ENCODE results near the gene TTLL11. TPM values are rescaled to one million over a fixed set of nuclear protein-coding genes. Genes with fewer than 3 reads are reported as not detected.

TTLL11 gene
- total RNA-seq, 4 donors from 2014 or later: 7.2 to 12.1 (median 9.9) TPM

DNA sequence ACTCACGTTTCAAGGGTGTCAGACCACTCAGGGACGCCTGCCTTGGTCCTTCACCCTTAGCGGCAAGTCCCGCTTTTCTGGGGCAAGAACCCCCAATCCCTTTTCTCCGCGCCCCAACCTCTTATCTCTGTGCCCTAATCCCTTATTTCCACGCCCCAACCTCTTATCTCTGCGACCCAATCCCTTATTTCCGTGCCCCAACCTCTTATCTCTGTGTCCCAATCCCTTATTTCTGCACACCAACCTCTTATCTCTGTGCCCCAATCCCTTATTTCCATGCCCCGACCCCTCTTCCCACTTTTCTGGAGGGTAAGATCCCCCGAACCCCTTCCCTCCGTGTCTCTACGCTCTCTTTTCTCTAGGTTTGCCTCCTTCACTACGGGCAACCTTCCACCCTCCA is 302.3 kb downstream of the TTLL11 start:
- WGBS: 93% methylated on average over 14 of the region's 14 CpGs
- H3K9me3 ChIP-seq: no peaks in the 10 kb centered on the region
- TF ChIP-seq EP300 (IDR thresholded peaks at IDR 0.05) (no peak), POLR2AphosphoS5 (IDR thresholded peaks at IDR 0.05) (no peak), POLR2A (IDR thresholded peaks at IDR 0.05) (no peak)
- TF ChIP-seq, protein P1, sequence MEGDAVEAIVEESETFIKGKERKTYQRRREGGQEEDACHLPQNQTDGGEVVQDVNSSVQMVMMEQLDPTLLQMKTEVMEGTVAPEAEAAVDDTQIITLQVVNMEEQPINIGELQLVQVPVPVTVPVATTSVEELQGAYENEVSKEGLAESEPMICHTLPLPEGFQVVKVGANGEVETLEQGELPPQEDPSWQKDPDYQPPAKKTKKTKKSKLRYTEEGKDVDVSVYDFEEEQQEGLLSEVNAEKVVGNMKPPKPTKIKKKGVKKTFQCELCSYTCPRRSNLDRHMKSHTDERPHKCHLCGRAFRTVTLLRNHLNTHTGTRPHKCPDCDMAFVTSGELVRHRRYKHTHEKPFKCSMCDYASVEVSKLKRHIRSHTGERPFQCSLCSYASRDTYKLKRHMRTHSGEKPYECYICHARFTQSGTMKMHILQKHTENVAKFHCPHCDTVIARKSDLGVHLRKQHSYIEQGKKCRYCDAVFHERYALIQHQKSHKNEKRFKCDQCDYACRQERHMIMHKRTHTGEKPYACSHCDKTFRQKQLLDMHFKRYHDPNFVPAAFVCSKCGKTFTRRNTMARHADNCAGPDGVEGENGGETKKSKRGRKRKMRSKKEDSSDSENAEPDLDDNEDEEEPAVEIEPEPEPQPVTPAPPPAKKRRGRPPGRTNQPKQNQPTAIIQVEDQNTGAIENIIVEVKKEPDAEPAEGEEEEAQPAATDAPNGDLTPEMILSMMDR (IDR thresholded peaks at IDR 0.05): no peak
- H3K4me3 ChIP-seq: no peak overlapping the region
- H3K27me3 ChIP-seq: no peaks in the 10 kb centered on the region
- DNase-seq (ENCODE audit: low spot score in 2 of 2): no peak
- H3K27ac ChIP-seq: no peak overlapping the region
- no peaks in the 10 kb centered on the region for H3K36me3 ChIP-seq
- no peaks in the 10 kb centered on the region for H3K4me1 ChIP-seq

DNA sequence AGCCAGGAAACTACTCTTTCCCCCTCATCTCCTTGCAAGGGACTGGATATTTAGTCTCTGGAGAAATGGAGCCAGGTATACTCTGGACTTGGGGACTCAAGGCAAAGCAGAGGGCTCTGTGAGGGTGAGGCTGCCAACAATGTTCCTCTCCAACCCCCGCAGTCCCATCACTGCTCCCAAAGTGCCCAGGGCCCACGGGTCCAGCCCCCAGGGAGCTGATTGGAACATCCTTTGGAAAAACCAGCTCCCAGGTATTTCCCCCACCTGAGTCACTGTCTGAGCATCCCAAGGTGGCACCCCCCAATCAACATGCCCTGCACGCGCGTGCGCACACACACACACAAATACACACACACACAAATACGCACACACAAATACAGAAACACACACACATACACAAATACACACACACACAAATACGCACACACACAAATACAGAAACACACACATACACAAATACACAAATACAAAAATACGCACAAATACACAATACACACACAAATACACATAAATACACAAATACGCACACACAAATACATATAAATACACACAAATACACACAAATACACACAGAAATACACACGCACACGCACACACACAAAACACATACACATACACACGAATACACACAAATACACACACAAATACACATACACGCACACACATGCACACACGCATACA is 304.3 kb downstream of the TTLL11 start:
- peaks cover 5% of the 10 kb centered on the region for H3K36me3 ChIP-seq
- H3K4me3 ChIP-seq: no peak overlapping the region
- H3K4me1 ChIP-seq: no peaks in the 10 kb centered on the region
- DNase-seq (ENCODE audit: low spot score in 2 of 2): no peak
- no peaks in the 10 kb centered on the region for H3K27me3 ChIP-seq
- TF ChIP-seq EP300 (IDR thresholded peaks at IDR 0.05): no peak
- TF ChIP-seq POLR2AphosphoS5 (IDR thresholded peaks at IDR 0.05): no peak
- no peak for TF ChIP-seq POLR2A (IDR thresholded peaks at IDR 0.05)
- TF ChIP-seq, protein P1 (IDR thresholded peaks at IDR 0.05): no peak
- H3K27ac ChIP-seq: no peak overlapping the region
- WGBS: 93% methylated on average over 15 of the region's 15 CpGs
- H3K9me3 ChIP-seq: no peaks in the 10 kb centered on the region

DNA sequence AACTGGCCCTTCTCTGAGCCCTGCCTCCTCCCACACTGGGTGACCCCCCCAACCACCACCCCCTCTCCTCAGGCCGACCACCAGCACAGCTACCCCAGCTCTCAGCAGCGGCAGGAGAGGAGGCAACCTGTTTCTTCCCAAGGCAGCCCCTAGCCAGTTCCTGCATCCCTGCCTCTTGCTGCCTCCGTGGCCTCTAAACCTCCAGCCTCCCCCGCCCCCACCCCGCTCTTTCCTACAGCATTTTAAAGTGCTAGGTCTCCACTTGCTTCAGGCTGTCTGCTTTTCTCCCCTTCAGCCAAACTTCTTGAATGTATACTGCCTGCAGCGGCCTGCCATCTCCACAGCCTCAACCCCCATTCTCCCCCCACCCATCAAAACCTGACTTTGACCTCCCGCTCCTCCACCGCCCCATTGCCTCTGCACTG is 306.1 kb downstream of the TTLL11 start:
- TF ChIP-seq POLR2AphosphoS5 (IDR thresholded peaks at IDR 0.05) (no peak), EP300 (IDR thresholded peaks at IDR 0.05) (no peak), POLR2A (IDR thresholded peaks at IDR 0.05) (no peak)
- TF ChIP-seq, protein P1 (IDR thresholded peaks at IDR 0.05): no peak
- no peak overlapping the region for H3K27ac ChIP-seq
- H3K4me1 ChIP-seq: no peaks in the 10 kb centered on the region
- H3K27me3 ChIP-seq: no peaks in the 10 kb centered on the region
- peaks cover 23% of the 10 kb centered on the region for H3K36me3 ChIP-seq
- no peaks in the 10 kb centered on the region for H3K9me3 ChIP-seq
- DNase-seq (ENCODE audit: low spot score in 2 of 2): no peak
- no peak overlapping the region for H3K4me3 ChIP-seq
- 86% methylated on average over 8 of the region's 8 CpGs for WGBS

DNA sequence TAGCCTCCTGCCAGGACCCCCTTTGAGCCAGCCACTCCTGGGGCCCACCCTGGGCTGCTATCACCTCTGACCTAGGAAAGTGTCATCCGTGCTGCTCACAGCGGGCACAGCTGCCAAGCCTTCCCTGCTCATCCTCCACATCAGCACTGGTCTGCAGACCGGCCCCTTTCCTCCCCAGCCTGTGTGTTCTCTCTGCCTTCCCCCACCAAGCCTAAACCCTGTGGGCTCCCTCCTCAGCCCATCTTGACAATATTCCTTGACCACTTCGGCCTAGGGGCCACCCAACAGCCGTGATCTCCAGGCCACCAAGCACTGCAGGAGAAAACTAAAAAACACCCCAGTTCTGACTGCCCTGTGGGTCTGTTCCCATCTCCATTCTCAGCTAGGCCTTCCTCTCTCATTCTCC is 306.6 kb downstream of the TTLL11 start:
- no peaks in the 10 kb centered on the region for H3K4me1 ChIP-seq
- H3K4me3 ChIP-seq: no peak overlapping the region
- H3K27me3 ChIP-seq: no peaks in the 10 kb centered on the region
- H3K36me3 ChIP-seq: peaks cover 28% of the 10 kb centered on the region
- TF ChIP-seq, protein P1 (IDR thresholded peaks at IDR 0.05): no peak
- TF ChIP-seq POLR2AphosphoS5 (IDR thresholded peaks at IDR 0.05) (no peak), POLR2A (IDR thresholded peaks at IDR 0.05) (no peak), EP300 (IDR thresholded peaks at IDR 0.05) (no peak)
- H3K9me3 ChIP-seq: no peaks in the 10 kb centered on the region
- no peak overlapping the region for H3K27ac ChIP-seq
- WGBS: 95% methylated on average over 5 of the region's 5 CpGs
- no peak for DNase-seq (ENCODE audit: low spot score in 2 of 2)

DNA sequence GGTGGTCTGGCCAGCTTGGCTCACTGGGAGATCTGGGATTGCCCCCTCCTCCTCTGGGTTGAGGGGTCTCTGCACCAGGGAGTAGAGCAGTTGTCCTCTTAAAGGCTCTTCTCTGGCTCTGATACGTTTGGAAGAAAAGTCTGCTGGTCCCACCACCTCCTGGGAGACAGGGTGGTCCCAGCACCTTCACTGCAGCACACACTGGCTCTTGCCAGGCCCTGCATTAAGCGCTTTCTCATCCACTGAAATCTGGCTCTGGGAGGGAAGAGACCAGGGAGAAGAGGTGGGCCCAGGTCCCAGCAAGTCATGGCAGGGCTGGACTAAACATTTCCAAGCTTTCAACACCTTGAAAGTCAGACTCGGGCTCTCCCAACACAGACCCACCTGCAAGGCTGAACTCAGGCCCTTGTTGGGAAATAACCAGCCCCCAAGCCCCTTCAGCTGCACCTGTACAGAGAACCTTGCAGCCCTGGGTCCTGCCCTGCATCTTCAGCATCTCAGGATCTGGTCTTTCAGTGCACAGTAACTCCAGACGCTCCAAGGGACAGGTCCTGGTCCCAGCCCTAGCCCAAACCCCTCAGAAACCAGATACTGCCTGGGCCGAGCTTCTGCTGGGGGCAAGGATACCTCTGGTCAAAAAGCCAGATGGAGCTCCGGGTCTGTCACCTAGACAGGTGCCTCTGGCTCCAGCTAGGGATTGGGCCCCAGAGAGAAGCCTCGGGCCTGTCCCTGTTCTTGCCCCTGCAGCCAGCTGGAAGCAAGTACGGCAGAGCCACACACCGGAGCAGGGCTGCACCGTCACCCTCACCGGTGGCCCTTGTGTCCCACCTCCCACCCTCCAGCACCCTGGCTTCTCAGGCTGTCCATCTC is 307.2 kb downstream of the TTLL11 start:
- TF ChIP-seq, protein P1 (IDR thresholded peaks at IDR 0.05): no peak
- TF ChIP-seq EP300 (IDR thresholded peaks at IDR 0.05) (no peak), POLR2A (IDR thresholded peaks at IDR 0.05) (no peak), POLR2AphosphoS5 (IDR thresholded peaks at IDR 0.05) (no peak)
- no peak for DNase-seq (ENCODE audit: low spot score in 2 of 2)
- no peaks in the 10 kb centered on the region for H3K9me3 ChIP-seq
- H3K27me3 ChIP-seq: no peaks in the 10 kb centered on the region
- 64% methylated on average over 3 of the region's 11 CpGs for WGBS
- no peak overlapping the region for H3K27ac ChIP-seq
- no peaks in the 10 kb centered on the region for H3K4me1 ChIP-seq
- H3K4me3 ChIP-seq: no peak overlapping the region
- H3K36me3 ChIP-seq: peaks cover 34% of the 10 kb centered on the region

Data from suprapubic skin (tissue), 4 donors.